BLaER1 treated with 17β-estradiol and CSF1 and Interleukin-3, amounts not matched to agents 10 nM and 100 nM (cell line): ENCODE results near the gene CHKB.
"Not testable (repeated sequence)": the region's sequence is repeated elsewhere in the genome, so short reads cannot be mapped to it uniquely, and the experiment has no call there.

Experiments used
- H3K27ac ChIP-seq, 11 experiments: shearing (Covaris generic); formaldehyde crosslinking; 2 replicates each; pipeline ENCODE4 v1.8.1; 2022
- H3K27me3 ChIP-seq, 11 experiments: shearing (Covaris generic); formaldehyde crosslinking; 2 replicates each; pipeline ENCODE4 v1.8.1; 2022
- H3K36me3 ChIP-seq, 11 experiments: shearing (Covaris generic); formaldehyde crosslinking; 2 replicates each; pipeline ENCODE4 v1.8.1; 2022
- H3K4me1 ChIP-seq, 10 experiments: shearing (Covaris generic); formaldehyde crosslinking; 2 replicates each; pipeline ENCODE4 v1.8.1; 2022
- H3K4me2 ChIP-seq, 11 experiments: shearing (Covaris generic); formaldehyde crosslinking; 2 replicates each; pipeline ENCODE4 v1.8.1; 2022
- H3K4me3 ChIP-seq, 10 experiments: shearing (Covaris generic); formaldehyde crosslinking; 2 replicates each; pipeline ENCODE4 v1.8.1; 2022
- H3K9ac ChIP-seq, 11 experiments: shearing (Covaris generic); formaldehyde crosslinking; 2 replicates each; pipeline ENCODE4 v1.8.1; 2022
- H3K9me3 ChIP-seq, 11 experiments: shearing (Covaris generic); formaldehyde crosslinking; replicated peaks in 1 of 11; 2 replicates each; pipeline ENCODE4 v1.8.1; 2022
- H4K20me1 ChIP-seq, 11 experiments: shearing (Covaris generic); formaldehyde crosslinking; 2 replicates each; pipeline ENCODE4 v1.8.1; 2022
- Cebpa-rat ChIP-seq, 11 experiments: shearing (Covaris generic); IDR thresholded peaks; 2 replicates each; pipeline ENCODE4 v1.8.1; 2022

CHKB gene

GRCh38 chr22:50613291-50613981 lies 30.8 kb upstream of the CHKB start:
- H3K36me3 ChIP-seq, result no peaks in the 10 kb centered on the region
- H3K9me3 ChIP-seq, result no peaks in the 10 kb centered on the region
- no peak for TF ChIP-seq Cebpa-rat (IDR thresholded peaks at IDR 0.05)
- no peak overlapping the region for H3K4me3 ChIP-seq
- no peak overlapping the region for H3K27ac ChIP-seq
- peaks cover 0 to 7% (median 0%) of the 10 kb centered on the region in 10 experiments; a peak in 1 of 20 replicates for H3K4me1 ChIP-seq
- H3K4me2 ChIP-seq, result no peak overlapping the region
- no peak overlapping the region for H3K9ac ChIP-seq
- H4K20me1 ChIP-seq, result peaks cover 0 to 8% (median 0%) of the 10 kb centered on the region in 11 experiments; a peak in 2 of 22 replicates
- H3K27me3 ChIP-seq, result no peaks in the 10 kb centered on the region; a peak in 3 of 22 replicates

- Histone ChIP-seq H3K9ac (no peak overlapping the region), H3K27me3 (peaks cover 0 to 6% (median 2%) of the 10 kb centered on the region in 11 experiments; a peak in 7 of 22 replicates), H3K9me3 (no peaks in the 10 kb centered on the region), H3K4me2 (no peak overlapping the region), H3K27ac (no peak overlapping the region), H4K20me1 (peaks cover 0 to 14% (median 0%) of the 10 kb centered on the region in 11 experiments; a peak in 3 of 22 replicates), H3K36me3 (no peaks in the 10 kb centered on the region), H3K4me3 (no peak overlapping the region), H3K4me1 (peaks cover 0 to 7% (median 0%) of the 10 kb centered on the region in 10 experiments; a peak in 1 of 20 replicates)
- TF ChIP-seq Cebpa-rat (IDR thresholded peaks at IDR 0.05), result no peak
Measured at GRCh38 chr22:50612528-50613221, 30.0 kb upstream of the CHKB start.

GRCh38 chr22:50612168-50612527 lies 29.5 kb upstream of the CHKB start:
- Histone ChIP-seq H3K9ac (no peak overlapping the region), H4K20me1 (peaks cover 0 to 16% (median 0%) of the 10 kb centered on the region in 11 experiments; a peak in 3 of 22 replicates), H3K4me1 (peaks cover 0 to 7% (median 0%) of the 10 kb centered on the region in 10 experiments; a peak in 1 of 20 replicates), H3K4me2 (no peak overlapping the region), H3K27me3 (peaks cover 0 to 12% (median 7%) of the 10 kb centered on the region in 11 experiments; a peak in 8 of 22 replicates), H3K36me3 (no peaks in the 10 kb centered on the region), H3K9me3 (no peaks in the 10 kb centered on the region), H3K27ac (no peak overlapping the region), H3K4me3 (no peak overlapping the region)
- TF ChIP-seq Cebpa-rat (IDR thresholded peaks at IDR 0.05), result no peak

GRCh38 chr22:50611341-50612060 lies 28.9 kb upstream of the CHKB start:
- Histone ChIP-seq H4K20me1 (peaks cover 0 to 18% (median 0%) of the 10 kb centered on the region in 11 experiments; a peak in 3 of 22 replicates), H3K4me3 (no peak overlapping the region), H3K27me3 (peaks cover 0 to 18% (median 8%) of the 10 kb centered on the region in 11 experiments; a peak in 8 of 22 replicates), H3K27ac (no peak overlapping the region), H3K4me2 (no peak overlapping the region), H3K9ac (no peak overlapping the region), H3K36me3 (no peaks in the 10 kb centered on the region), H3K9me3 (no peaks in the 10 kb centered on the region), H3K4me1 (peaks cover 0 to 7% (median 0%) of the 10 kb centered on the region in 10 experiments; a peak in 1 of 20 replicates)
- TF ChIP-seq Cebpa-rat (IDR thresholded peaks at IDR 0.05), result no peak

GRCh38 chr22:50610581-50610980 lies 27.9 kb upstream of the CHKB start:
- Histone ChIP-seq H3K27me3 (peaks cover 0 to 27% (median 13%) of the 10 kb centered on the region in 11 experiments; a peak in 13 of 22 replicates), H3K4me3 (no peak overlapping the region), H3K9ac (no peak overlapping the region), H3K4me1 (peaks cover 0 to 7% (median 2%) of the 10 kb centered on the region in 10 experiments; a peak in 6 of 20 replicates), H4K20me1 (peaks cover 0 to 27% (median 0%) of the 10 kb centered on the region in 11 experiments; a peak in 6 of 22 replicates), H3K27ac (no peak overlapping the region), H3K36me3 (no peaks in the 10 kb centered on the region), H3K9me3 (no peaks in the 10 kb centered on the region), H3K4me2 (no peak overlapping the region)
- TF ChIP-seq Cebpa-rat (IDR thresholded peaks at IDR 0.05), result no peak

- Histone ChIP-seq H3K4me1 (peaks cover 0 to 7% (median 4%) of the 10 kb centered on the region in 10 experiments; a peak in 6 of 20 replicates), H3K4me3 (no peak overlapping the region), H3K27ac (no peak overlapping the region), H4K20me1 (peaks cover 0 to 32% (median 0%) of the 10 kb centered on the region in 11 experiments; a peak in 6 of 22 replicates), H3K9me3 (no peaks in the 10 kb centered on the region), H3K27me3 (peaks cover 4 to 33% (median 17%) of the 10 kb centered on the region in 11 experiments; a peak in 18 of 22 replicates), H3K36me3 (no peaks in the 10 kb centered on the region), H3K9ac (no peak overlapping the region), H3K4me2 (no peak overlapping the region)
- no peak for TF ChIP-seq Cebpa-rat (IDR thresholded peaks at IDR 0.05)
Measured at GRCh38 chr22:50610041-50610451, 27.4 kb upstream of the CHKB start.

GRCh38 chr22:50609599-50609998 lies 26.9 kb upstream of the CHKB start:
- Histone ChIP-seq H3K36me3 (no peaks in the 10 kb centered on the region), H4K20me1 (peaks cover 0 to 37% (median 0%) of the 10 kb centered on the region in 11 experiments; a peak in 6 of 22 replicates), H3K4me1 (peaks cover 0 to 7% (median 2%) of the 10 kb centered on the region in 10 experiments; a peak in 6 of 20 replicates), H3K27me3 (peaks cover 5 to 37% (median 22%) of the 10 kb centered on the region in 11 experiments; a peak in 18 of 22 replicates), H3K27ac (no peak overlapping the region), H3K9ac (no peak overlapping the region), H3K4me3 (no peak overlapping the region), H3K4me2 (no peak overlapping the region), H3K9me3 (no peaks in the 10 kb centered on the region)
- no peak for TF ChIP-seq Cebpa-rat (IDR thresholded peaks at IDR 0.05)

- Histone ChIP-seq H3K9me3 (no peaks in the 10 kb centered on the region), H3K4me2 (no peak overlapping the region), H3K9ac (no peak overlapping the region), H3K4me3 (no peak overlapping the region), H4K20me1 (peaks cover 0 to 39% (median 0%) of the 10 kb centered on the region in 11 experiments; a peak in 7 of 22 replicates), H3K27ac (no peak overlapping the region), H3K36me3 (no peaks in the 10 kb centered on the region), H3K4me1 (peaks cover 0 to 7% (median 2%) of the 10 kb centered on the region in 10 experiments; a peak in 5 of 20 replicates), H3K27me3 (peaks cover 10 to 43% (median 28%) of the 10 kb centered on the region in 11 experiments)
- TF ChIP-seq Cebpa-rat (IDR thresholded peaks at IDR 0.05), result no peak
Measured at GRCh38 chr22:50608996-50609395, 26.3 kb upstream of the CHKB start.

- not testable (repeated sequence) for H3K9me3 ChIP-seq, H3K9ac ChIP-seq, H3K4me2 ChIP-seq, H3K36me3 ChIP-seq, H3K4me1 ChIP-seq, H3K27ac ChIP-seq, H3K4me3 ChIP-seq
- peaks cover 18 to 51% (median 35%) of the 10 kb centered on the region in 11 experiments for H3K27me3 ChIP-seq
- peaks cover 0 to 46% (median 0%) of the 10 kb centered on the region in 11 experiments; a peak in 8 of 22 replicates for H4K20me1 ChIP-seq
Measured at GRCh38 chr22:50608058-50608840, 25.6 kb upstream of the CHKB start.
